ENCODE data around the gene KLK5. TPM values are rescaled to one million over a fixed set of nuclear protein-coding genes. Genes with fewer than 3 reads are reported as not detected.
"Not testable (repeated sequence)": the region's sequence is repeated elsewhere in the genome, so short reads cannot be mapped to it uniquely, and the experiment has no call there.

Gene KLK5
- total and polyA plus RNA-seq, 2 donors = 0.28 to 1.9 TPM

- Histone ChIP-seq H3K4me1 (ENCODE audit: control insufficient read depth in 2 of 2, insufficient read depth in 2 of 2, low read length in 2 of 2) (no peaks in the 10 kb centered on the region), H3K27me3 (ENCODE audit: control insufficient read depth in 2 of 2, insufficient read depth in 1 of 2, low read length in 1 of 2) (no peaks in the 10 kb centered on the region)
- 66% methylated on average over 2 of the region's 4 CpGs for WGBS
Observed at GRCh38 chr19:50902640-50903039, 50.2 kb downstream of the KLK5 start.

GRCh38 chr19:50899569-50899968, 53.3 kb downstream of the KLK5 start:
- Histone ChIP-seq H3K27me3 (ENCODE audit: control insufficient read depth in 2 of 2, insufficient read depth in 1 of 2, low read length in 1 of 2) (no peaks in the 10 kb centered on the region), H3K9me3 (ENCODE audit: control insufficient read depth in 2 of 2, insufficient read depth in 1 of 2, low read length in 1 of 2) (peaks cover 0 to 1% of the 10 kb centered on the region in 2 donors), H3K4me1 (ENCODE audit: control insufficient read depth in 2 of 2, insufficient read depth in 2 of 2, low read length in 2 of 2) (no peaks in the 10 kb centered on the region), H3K27ac (ENCODE audit: low read depth in 1 of 2, low read length in 1 of 2) (no peak overlapping the region), H3K4me3 (ENCODE audit: low read length in 2 of 2) (no peak overlapping the region), H3K36me3 (ENCODE audit: control insufficient read depth in 2 of 2, insufficient read depth in 2 of 2, low read length in 1 of 2) (no peaks in the 10 kb centered on the region)
- DNase-seq (ENCODE audit: low read depth in 6 of 9, low spot score in 9 of 9) = no peak
- WGBS = 89% methylated on average over 3 of the region's 3 CpGs

More at GRCh38 chr19:50902640-50903039, 50.2 kb downstream of the KLK5 start:
- Histone ChIP-seq H3K4me3 (ENCODE audit: low read length in 2 of 2) (no peak overlapping the region), H3K36me3 (ENCODE audit: control insufficient read depth in 2 of 2, insufficient read depth in 2 of 2, low read length in 1 of 2) (no peaks in the 10 kb centered on the region), H3K27ac (ENCODE audit: low read depth in 1 of 2, low read length in 1 of 2) (no peak overlapping the region), H3K9me3 (ENCODE audit: control insufficient read depth in 2 of 2, insufficient read depth in 1 of 2, low read length in 1 of 2) (no peaks in the 10 kb centered on the region)
- no peak for DNase-seq (ENCODE audit: low read depth in 6 of 9, low spot score in 9 of 9)

- H3K27me3 ChIP-seq (ENCODE audit: control insufficient read depth in 2 of 2, insufficient read depth in 1 of 2, low read length in 1 of 2) = no peaks in the 10 kb centered on the region
- DNase-seq (ENCODE audit: low read depth in 6 of 9, low spot score in 9 of 9) = no peak
- H3K4me1 ChIP-seq (ENCODE audit: control insufficient read depth in 2 of 2, insufficient read depth in 2 of 2, low read length in 2 of 2) = no peaks in the 10 kb centered on the region
- H3K36me3 ChIP-seq (ENCODE audit: control insufficient read depth in 2 of 2, insufficient read depth in 2 of 2, low read length in 1 of 2) = no peaks in the 10 kb centered on the region
- H3K4me3 ChIP-seq (ENCODE audit: low read length in 2 of 2) = no peak overlapping the region
- H3K9me3 ChIP-seq (ENCODE audit: control insufficient read depth in 2 of 2, insufficient read depth in 1 of 2, low read length in 1 of 2) = peaks cover 0 to 1% of the 10 kb centered on the region in 2 donors
- no peak overlapping the region for H3K27ac ChIP-seq (ENCODE audit: low read depth in 1 of 2, low read length in 1 of 2)
- 81% methylated on average over 4 of the region's 4 CpGs for WGBS
Observed at GRCh38 chr19:50898018-50898417, 54.8 kb downstream of the KLK5 start.

- Histone ChIP-seq H3K36me3 (ENCODE audit: control insufficient read depth in 2 of 2, insufficient read depth in 2 of 2, low read length in 1 of 2) (no peaks in the 10 kb centered on the region), H3K27me3 (ENCODE audit: control insufficient read depth in 2 of 2, insufficient read depth in 1 of 2, low read length in 1 of 2) (no peaks in the 10 kb centered on the region), H3K9me3 (ENCODE audit: control insufficient read depth in 2 of 2, insufficient read depth in 1 of 2, low read length in 1 of 2) (peaks cover 0 to 1% of the 10 kb centered on the region in 2 donors), H3K4me1 (ENCODE audit: control insufficient read depth in 2 of 2, insufficient read depth in 2 of 2, low read length in 2 of 2) (no peaks in the 10 kb centered on the region), H3K27ac (ENCODE audit: low read depth in 1 of 2, low read length in 1 of 2) (no peak overlapping the region), H3K4me3 (ENCODE audit: low read length in 2 of 2) (no peak overlapping the region)
- no peak for DNase-seq (ENCODE audit: low read depth in 6 of 9, low spot score in 9 of 9)
- 85% methylated on average over 3 of the region's 3 CpGs for WGBS
Observed at GRCh38 chr19:50897612-50898011, 55.2 kb downstream of the KLK5 start.

- Histone ChIP-seq H3K36me3 (ENCODE audit: control insufficient read depth in 2 of 2, insufficient read depth in 2 of 2, low read length in 1 of 2) (no peaks in the 10 kb centered on the region), H3K4me1 (ENCODE audit: control insufficient read depth in 2 of 2, insufficient read depth in 2 of 2, low read length in 2 of 2) (no peaks in the 10 kb centered on the region), H3K9me3 (ENCODE audit: control insufficient read depth in 2 of 2, insufficient read depth in 1 of 2, low read length in 1 of 2) (peaks cover 0 to 1% of the 10 kb centered on the region in 2 donors), H3K27me3 (ENCODE audit: control insufficient read depth in 2 of 2, insufficient read depth in 1 of 2, low read length in 1 of 2) (no peaks in the 10 kb centered on the region), H3K4me3 (ENCODE audit: low read length in 2 of 2) (no peak overlapping the region), H3K27ac (ENCODE audit: low read depth in 1 of 2, low read length in 1 of 2) (no peak overlapping the region)
- 68% methylated on average over 3 of the region's 3 CpGs for WGBS
- no peak for DNase-seq (ENCODE audit: low read depth in 6 of 9, low spot score in 9 of 9)
Observed at GRCh38 chr19:50897191-50897607, 55.6 kb downstream of the KLK5 start.

- Histone ChIP-seq H3K9me3 (ENCODE audit: control insufficient read depth in 2 of 2, insufficient read depth in 1 of 2, low read length in 1 of 2) (peaks cover 0 to 1% of the 10 kb centered on the region in 2 donors), H3K27ac (ENCODE audit: low read depth in 1 of 2, low read length in 1 of 2) (no peak overlapping the region), H3K4me1 (ENCODE audit: control insufficient read depth in 2 of 2, insufficient read depth in 2 of 2, low read length in 2 of 2) (no peaks in the 10 kb centered on the region), H3K27me3 (ENCODE audit: control insufficient read depth in 2 of 2, insufficient read depth in 1 of 2, low read length in 1 of 2) (no peaks in the 10 kb centered on the region), H3K4me3 (ENCODE audit: low read length in 2 of 2) (no peak overlapping the region), H3K36me3 (ENCODE audit: control insufficient read depth in 2 of 2, insufficient read depth in 2 of 2, low read length in 1 of 2) (no peaks in the 10 kb centered on the region)
- 82% methylated on average over 6 of the region's 6 CpGs for WGBS
- no peak for DNase-seq (ENCODE audit: low read depth in 6 of 9, low spot score in 9 of 9)
Observed at GRCh38 chr19:50896591-50897190, 56.1 kb downstream of the KLK5 start.

GRCh38 chr19:50896089-50896590, 56.7 kb downstream of the KLK5 start:
- not testable (repeated sequence) for H3K27ac ChIP-seq (ENCODE audit: low read depth in 1 of 2, low read length in 1 of 2); H3K4me1 ChIP-seq (ENCODE audit: control insufficient read depth in 2 of 2, insufficient read depth in 2 of 2, low read length in 2 of 2); H3K4me3 ChIP-seq (ENCODE audit: low read length in 2 of 2); H3K36me3 ChIP-seq (ENCODE audit: control insufficient read depth in 2 of 2, insufficient read depth in 2 of 2, low read length in 1 of 2); H3K9me3 ChIP-seq (ENCODE audit: control insufficient read depth in 2 of 2, insufficient read depth in 1 of 2, low read length in 1 of 2); DNase-seq (ENCODE audit: low read depth in 6 of 9, low spot score in 9 of 9); H3K27me3 ChIP-seq (ENCODE audit: control insufficient read depth in 2 of 2, insufficient read depth in 1 of 2, low read length in 1 of 2)
- WGBS = 92% methylated on average over 9 of the region's 9 CpGs

- H3K27ac ChIP-seq (ENCODE audit: low read depth in 1 of 2, low read length in 1 of 2) = no peak overlapping the region
- 78% methylated on average over 10 of the region's 10 CpGs for WGBS
- peaks cover 0 to 1% of the 10 kb centered on the region in 2 donors for H3K9me3 ChIP-seq (ENCODE audit: control insufficient read depth in 2 of 2, insufficient read depth in 1 of 2, low read length in 1 of 2)
- no peaks in the 10 kb centered on the region for H3K4me1 ChIP-seq (ENCODE audit: control insufficient read depth in 2 of 2, insufficient read depth in 2 of 2, low read length in 2 of 2)
- H3K27me3 ChIP-seq (ENCODE audit: control insufficient read depth in 2 of 2, insufficient read depth in 1 of 2, low read length in 1 of 2) = no peaks in the 10 kb centered on the region
- H3K4me3 ChIP-seq (ENCODE audit: low read length in 2 of 2) = no peak overlapping the region
- DNase-seq (ENCODE audit: low read depth in 6 of 9, low spot score in 9 of 9) = no peak
- no peaks in the 10 kb centered on the region for H3K36me3 ChIP-seq (ENCODE audit: control insufficient read depth in 2 of 2, insufficient read depth in 2 of 2, low read length in 1 of 2)
Observed at GRCh38 chr19:50894478-50895356, 58.1 kb downstream of the KLK5 start.

Data from thymus (tissue), 11 donors.